B cell (primary cell): ENCODE measurements around the gene PALLD. TPM values are rescaled to one million over a fixed set of nuclear protein-coding genes. Genes with fewer than 3 reads are reported as not detected.
"Not testable (repeated sequence)": the region's sequence is repeated elsewhere in the genome, so short reads cannot be mapped to it uniquely, and the experiment has no call there.

Source experiments
- ATAC-seq: fragments of 200-7000 bp; cut with Tn5 transposase; one replicate; pipeline ENCODE4 v1.10.0; 2021; ENCODE audit warnings: low read depth, mild to moderate bottlenecking, moderate number of reproducible peaks, moderate library complexity
- CTCF ChIA-PET: fragments of 350-600 bp; sonication (Branson Sonifier 250); formaldehyde crosslinking; loops from one replicate; lab custom pipeline; 2021; ENCODE audit warnings: antibody characterized with exemption, inconsistent platforms; lab: Charles Lee
- POLR2A ChIA-PET: fragments of 350-600 bp; sonication (Branson Sonifier 250); formaldehyde crosslinking; loops from one replicate; lab custom pipeline; 2021; ENCODE audit warnings: antibody characterized with exemption; lab: Charles Lee
- DNase-seq: peaks from one replicate; pipeline ENCODE4 v3.0.0; 2013
- H2AFZ ChIP-seq: 2 replicates; pipeline ENCODE4 v1.6.1; 2012; ENCODE audit warnings: mild to moderate bottlenecking, low read depth, low read length; ENCODE audit not compliant: insufficient read depth, poor library complexity, severe bottlenecking
- H3K27ac ChIP-seq, 2 donors: 1 replicate in 1 of 2; 2 replicates in 1 of 2; pipeline ENCODE4 v1.5.1; 2012 to 2013; ENCODE audit warnings: low read length in 2 of 2, mild to moderate bottlenecking in 2 of 2, moderate library complexity in 1 of 2
- H3K27me3 ChIP-seq, 4 experiments: fragments of 200-600 bp in 1 of 4; sonication (generic) in 1 of 4; replicated peaks in 1 of 4; 1 replicate in 2 of 4; 2 replicates in 2 of 4; pipeline versions ENCODE4 v1.6.1 to v1.7.0; 2013 to 2016; ENCODE audit warnings: low read length in 3 of 4, mild to moderate bottlenecking in 2 of 4, mixed read lengths in 1 of 4, moderate library complexity in 1 of 4; ENCODE audit not compliant: insufficient read depth in 4 of 4, control insufficient read depth in 3 of 4; ENCODE audit errors: control extremely low read depth in 1 of 4
- H3K36me3 ChIP-seq, 2 experiments: replicated peaks in 1 of 2; 1 replicate in 1 of 2; 2 replicates in 1 of 2; pipeline versions ENCODE4 v1.6.1 to v1.7.1; 2013; ENCODE audit warnings: low read length in 1 of 2; ENCODE audit not compliant: insufficient read depth in 2 of 2, control insufficient read depth in 1 of 2; ENCODE audit errors: control extremely low read depth in 1 of 2, extremely low read depth in 1 of 2
- H3K4me1 ChIP-seq, 2 donors: fragments of 200-600 bp in 1 of 2; sonication (generic) in 1 of 2; 1 replicate in 1 of 2; 2 replicates in 1 of 2; pipeline versions ENCODE4 v1.5.1 to v1.6.1; 2013 to 2017; ENCODE audit warnings: low read length in 2 of 2; ENCODE audit not compliant: control insufficient read depth in 2 of 2, insufficient read depth in 2 of 2
- H3K4me2 ChIP-seq: replicated peaks from 2 replicates; pipeline ENCODE3; 2012; ENCODE audit warnings: mild to moderate bottlenecking, low read depth, low read length; ENCODE audit not compliant: poor library complexity, severe bottlenecking
- H3K4me3 ChIP-seq, 5 experiments: fragments of 200-600 bp in 1 of 5; sonication (generic) in 1 of 5; 1 replicate in 3 of 5; 2 replicates in 2 of 5; pipeline versions ENCODE4 v1.5.1 to v1.7.0; 2011 to 2016; ENCODE audit warnings: low read length in 4 of 5, mild to moderate bottlenecking in 4 of 5, low read depth in 2 of 5, control low read depth in 1 of 5, moderate library complexity in 1 of 5; ENCODE audit not compliant: insufficient read depth in 1 of 5; ENCODE audit errors: control extremely low read depth in 1 of 5, extremely low read depth in 1 of 5
- H3K79me2 ChIP-seq: fragments of 200-600 bp; sonication (generic); one replicate; pipeline ENCODE4 v1.6.0; 2016; ENCODE audit warnings: low read length; ENCODE audit not compliant: control insufficient read depth, insufficient read depth
- H3K9ac ChIP-seq: fragments of 200-600 bp; sonication (generic); 2 replicates; pipeline ENCODE4 v1.6.1; 2017; ENCODE audit warnings: mild to moderate bottlenecking, low read length, moderate library complexity
- H3K9me3 ChIP-seq, 3 donors: one replicate each; pipeline versions ENCODE4 v1.6.1 to v1.7.1; 2013; ENCODE audit warnings: low read length in 2 of 3; ENCODE audit not compliant: control insufficient read depth in 2 of 3, insufficient read depth in 1 of 3; ENCODE audit errors: control extremely low read depth in 1 of 3
- H4K20me1 ChIP-seq: 2 replicates; pipeline ENCODE4 v1.6.0; 2012; ENCODE audit warnings: mild to moderate bottlenecking, low read length; ENCODE audit not compliant: insufficient read depth, control insufficient read depth, poor library complexity, severe bottlenecking
- H3K27ac Mint-ChIP-seq: one replicate; pipeline ENCODE4 v1.8.0; 2021; ENCODE audit warnings: mixed read lengths
- H3K27me3 Mint-ChIP-seq: one replicate; pipeline ENCODE4 v1.8.0; 2021; ENCODE audit warnings: mixed read lengths
- H3K4me1 Mint-ChIP-seq: one replicate; pipeline ENCODE4 v1.8.0; 2021; ENCODE audit warnings: mixed read lengths
- H3K4me3 Mint-ChIP-seq: one replicate; pipeline ENCODE4 v1.8.0; 2021; ENCODE audit warnings: mixed read lengths
- H3K9me3 Mint-ChIP-seq: one replicate; pipeline ENCODE4 v1.8.0; 2022; ENCODE audit warnings: mixed read lengths; ENCODE audit not compliant: insufficient read depth
- EZH2 ChIP-seq: IDR thresholded peaks from 2 replicates; pipeline ENCODE4 v1.6.1; 2012; ENCODE audit warnings: borderline replicate concordance, low read depth, mild to moderate bottlenecking, moderate library complexity, low read length; ENCODE audit not compliant: insufficient read depth, poor library complexity, severe bottlenecking
- WGBS: methylation state at CpG from one replicate; pipeline ENCODE4 v1.1.5; 2013; ENCODE audit warnings: missing lambda C conversion rate; ENCODE audit not compliant: insufficient coverage; 5-methylcytosine and 5-hydroxymethylcytosine counted together
- intact Hi-C: fragments of 100-400 bp; cut with micrococcal nuclease; formaldehyde crosslinking; loops from one replicate; pipeline ENCODE4 v1.10.0; 2022
- polyA plus RNA-seq: library from polyadenylated mRNA; depleted of rRNA; stranded (reverse); fragments of >200 nt; gene quantifications from 2 replicates; pipeline ENCODE4 v1.2.3, GENCODE V29; 2012
- total RNA-seq, 2 donors: library from RNA; stranded (reverse); fragments of 120-200 nt in 1 of 2; gene quantifications; 1 replicate in 1 of 2; 2 replicates in 1 of 2; pipeline versions ENCODE4 v1.2.3 to v1.2.4, GENCODE V29; 2013 to 2022
- TF ChIP-seq, protein P1 (sequence below): fragments of 200-600 bp; IDR thresholded peaks from one replicate; pipeline ENCODE4 v1.8.0; 2022; ENCODE audit warnings: antibody characterized with exemption, mild to moderate bottlenecking

Gene PALLD
- total and polyA plus RNA-seq, 2 donors (not counting 1 experiment from before 2014, with no cell fraction given): 0.63 to 0.71 TPM

DNA sequence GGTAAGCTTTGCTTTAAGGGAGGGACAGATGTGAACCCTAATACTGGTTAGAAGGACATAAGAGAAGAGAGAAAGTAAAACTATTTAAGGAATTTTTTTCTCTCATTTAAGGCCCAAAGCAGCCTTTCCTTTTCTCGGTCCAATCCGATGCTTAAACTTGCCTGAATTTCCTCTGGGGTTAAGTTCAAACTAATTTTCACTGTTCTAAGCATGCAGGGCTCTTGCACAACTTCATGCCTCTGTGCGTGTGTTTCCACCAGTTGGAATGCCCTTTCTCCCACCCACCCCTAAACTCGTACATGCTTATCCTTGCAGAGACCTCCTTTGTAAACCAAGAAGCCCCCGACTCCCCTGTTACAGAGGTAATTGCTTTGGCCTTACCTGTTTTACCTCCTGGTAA is 308.5 kb downstream of the PALLD start:
- Histone ChIP-seq H3K27ac (no peak overlapping the region), H2AFZ (no peak overlapping the region), H3K4me3 (no peak overlapping the region), H3K9me3 (no peaks in the 10 kb centered on the region), H3K4me1 (no peaks in the 10 kb centered on the region), H3K9ac (no peak overlapping the region), H3K36me3 (no peaks in the 10 kb centered on the region), H3K79me2 (no peaks in the 10 kb centered on the region), H4K20me1 (no peaks in the 10 kb centered on the region), H3K27me3 (no peaks in the 10 kb centered on the region), H3K4me2 (no peak overlapping the region)
- 100% methylated on average over 4 of the region's 5 CpGs for WGBS
- peaks cover 16% of the 10 kb centered on the region for H3K27me3 Mint-ChIP-seq
- TF ChIP-seq EZH2: no peak
- TF ChIP-seq, protein P1, sequence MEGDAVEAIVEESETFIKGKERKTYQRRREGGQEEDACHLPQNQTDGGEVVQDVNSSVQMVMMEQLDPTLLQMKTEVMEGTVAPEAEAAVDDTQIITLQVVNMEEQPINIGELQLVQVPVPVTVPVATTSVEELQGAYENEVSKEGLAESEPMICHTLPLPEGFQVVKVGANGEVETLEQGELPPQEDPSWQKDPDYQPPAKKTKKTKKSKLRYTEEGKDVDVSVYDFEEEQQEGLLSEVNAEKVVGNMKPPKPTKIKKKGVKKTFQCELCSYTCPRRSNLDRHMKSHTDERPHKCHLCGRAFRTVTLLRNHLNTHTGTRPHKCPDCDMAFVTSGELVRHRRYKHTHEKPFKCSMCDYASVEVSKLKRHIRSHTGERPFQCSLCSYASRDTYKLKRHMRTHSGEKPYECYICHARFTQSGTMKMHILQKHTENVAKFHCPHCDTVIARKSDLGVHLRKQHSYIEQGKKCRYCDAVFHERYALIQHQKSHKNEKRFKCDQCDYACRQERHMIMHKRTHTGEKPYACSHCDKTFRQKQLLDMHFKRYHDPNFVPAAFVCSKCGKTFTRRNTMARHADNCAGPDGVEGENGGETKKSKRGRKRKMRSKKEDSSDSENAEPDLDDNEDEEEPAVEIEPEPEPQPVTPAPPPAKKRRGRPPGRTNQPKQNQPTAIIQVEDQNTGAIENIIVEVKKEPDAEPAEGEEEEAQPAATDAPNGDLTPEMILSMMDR: no peak
- no peak overlapping the region for H3K4me3 Mint-ChIP-seq
- POLR2A ChIA-PET: no interaction called here
- H3K4me1 Mint-ChIP-seq: no peaks in the 10 kb centered on the region
- H3K9me3 Mint-ChIP-seq: peaks cover 4% of the 10 kb centered on the region
- DNase-seq: no peak
- no peak for ATAC-seq
- CTCF ChIA-PET: no interaction called here
- no peak overlapping the region for H3K27ac Mint-ChIP-seq
- intact Hi-C loops: no loop called here

DNA sequence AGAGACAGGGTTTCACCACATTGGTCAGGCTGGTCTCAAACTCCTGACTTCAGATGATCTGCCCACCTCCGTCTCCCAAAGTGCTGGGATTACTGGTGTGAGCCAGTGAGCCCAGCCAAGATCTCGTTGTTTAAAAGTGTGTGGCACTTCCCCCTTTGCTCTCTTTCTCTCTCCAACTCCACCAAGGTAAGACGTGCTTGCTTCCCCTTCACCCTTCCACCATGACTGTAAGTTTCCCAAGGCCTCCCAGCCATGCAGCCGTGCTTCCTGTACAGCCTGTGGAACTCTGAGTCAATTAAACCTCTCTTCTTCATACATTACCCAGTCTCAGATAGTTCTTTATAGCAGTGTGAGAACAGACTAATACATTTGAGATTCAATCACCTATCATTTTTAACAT is 309.4 kb downstream of the PALLD start:
- ATAC-seq, H2AFZ ChIP-seq, H3K36me3 ChIP-seq, H3K9me3 ChIP-seq, H3K27ac ChIP-seq, H3K4me2 ChIP-seq, intact Hi-C loops, POLR2A ChIA-PET, H3K79me2 ChIP-seq, H3K9ac ChIP-seq, DNase-seq, H3K4me1 ChIP-seq, H3K27me3 ChIP-seq, CTCF ChIA-PET, H3K4me1 Mint-ChIP-seq, H3K9me3 Mint-ChIP-seq, H3K27ac Mint-ChIP-seq, H4K20me1 ChIP-seq, H3K4me3 Mint-ChIP-seq, H3K4me3 ChIP-seq: not testable (repeated sequence)
- 65% methylated on average over 4 of the region's 4 CpGs for WGBS
- H3K27me3 Mint-ChIP-seq: peaks cover 16% of the 10 kb centered on the region
